Ovary (tissue), 3 donors: ENCODE data around the gene DAP.

ENCODE experiments used
- CTCF ChIP-seq, 3 donors: fragments of 450-650 bp in 2 of 3; fragments of 200-600 bp in 1 of 3; IDR thresholded peaks; one replicate each; pipeline versions ENCODE4 v1.5.1 to v1.8.0; 2016 to 2022; ENCODE audit warnings: antibody characterized with exemption in 3 of 3, mild to moderate bottlenecking in 1 of 3
- EP300 ChIP-seq: sonication (generic); formaldehyde crosslinking; IDR thresholded peaks from one replicate; pipeline ENCODE4 v1.6.1; 2017; ENCODE audit warnings: antibody characterized with exemption
- POLR2A ChIP-seq: fragments of 450-650 bp; IDR thresholded peaks from one replicate; pipeline ENCODE4 v1.6.1; 2017; ENCODE audit warnings: antibody characterized with exemption, mild to moderate bottlenecking, moderate library complexity
- donor health status: DM: no; HTN: no; CAD: no.

DNA sequence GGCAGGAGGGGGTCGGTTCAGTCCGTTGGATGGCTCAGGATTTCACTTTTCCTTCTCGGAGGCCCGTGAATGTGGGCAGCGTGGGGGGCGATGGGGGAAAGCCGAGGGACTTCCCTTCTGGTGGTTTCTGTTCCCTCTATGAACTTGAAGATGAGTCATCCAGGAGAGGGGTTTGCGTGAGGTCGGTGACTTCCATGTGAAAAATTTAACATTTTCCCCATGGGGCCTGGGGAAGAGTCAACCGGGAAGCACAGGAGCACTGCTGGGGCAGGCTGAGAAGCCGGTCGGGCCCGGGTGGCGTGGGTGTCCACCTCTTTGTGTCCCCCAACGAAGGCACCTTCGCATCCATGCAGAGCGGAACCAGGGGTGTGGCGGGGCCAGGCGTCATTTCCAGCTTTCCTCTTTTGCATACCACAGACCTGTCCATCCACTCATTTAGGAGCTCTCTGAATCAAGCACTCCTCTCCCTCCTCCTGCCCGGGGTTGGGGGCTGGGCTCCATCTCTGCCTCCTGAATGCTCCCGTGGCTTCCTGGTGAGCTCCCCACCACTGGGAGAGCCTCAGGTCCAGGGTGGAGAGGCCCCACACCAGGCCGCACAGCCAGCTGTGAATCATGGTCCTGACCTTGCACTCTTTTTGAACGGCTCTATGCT lies 128.8 kb downstream of the DAP start:
- no peak for TF ChIP-seq CTCF (IDR thresholded peaks at IDR 0.05)
- TF ChIP-seq EP300, result no peak
- TF ChIP-seq POLR2A, result no peak
